ENCODE results near the gene MED13L.

GRCh38 chr12:115922952-115923564 lies 354.4 kb downstream of the MED13L start:
- TF ChIP-seq MAFK (IDR thresholded peaks at IDR 0.05; ENCODE audit: low read depth, low read length) (no peak), MXI1 (IDR thresholded peaks at IDR 0.05; ENCODE audit: borderline replicate concordance, low read depth, low read length) (no peak)
